Common myeloid progenitor, CD34-positive (primary cell): Measurements from ENCODE around the gene NECTIN1.
A peak's percentile ranks its signal among the peaks of the same experiment; 100 is the strongest.

Experiments used
- CTCF ChIA-PET: fragments of 350-600 bp; sonication (Branson Sonifier 250); formaldehyde crosslinking; loops from one replicate; lab custom pipeline; 2021; ENCODE audit warnings: antibody characterized with exemption; lab: Charles Lee
- POLR2A ChIA-PET: fragments of 350-600 bp; sonication (Branson Sonifier 250); formaldehyde crosslinking; loops from one replicate; lab custom pipeline; 2021; ENCODE audit warnings: antibody characterized with exemption; lab: Charles Lee
- DNase-seq, 3 donors: peaks; one replicate each; pipeline versions ENCODE4 v3.0.0 to v3.0.0-alpha.2; 2013
- H3K27ac ChIP-seq, 2 experiments: 1 replicate in 1 of 2; 2 replicates in 1 of 2; pipeline ENCODE4 v1.7.0; 2013; ENCODE audit warnings: inconsistent platforms in 2 of 2, low read length in 2 of 2, mild to moderate bottlenecking in 2 of 2, low read depth in 1 of 2, moderate library complexity in 1 of 2; ENCODE audit not compliant: severe bottlenecking in 2 of 2, insufficient read depth in 1 of 2, poor library complexity in 1 of 2
- H3K27me3 ChIP-seq, 5 experiments: replicated peaks in 2 of 5; 1 replicate in 3 of 5; 2 replicates in 2 of 5; pipeline versions ENCODE4 v1.6.1 to v1.7.0; 2013; ENCODE audit warnings: low read length in 4 of 5, mild to moderate bottlenecking in 2 of 5, moderate library complexity in 2 of 5, inconsistent platforms in 1 of 5; ENCODE audit not compliant: insufficient read depth in 5 of 5, control insufficient read depth in 4 of 5
- H3K36me3 ChIP-seq, 4 experiments: 1 replicate in 2 of 4; 2 replicates in 2 of 4; pipeline versions ENCODE4 v1.6.1 to v1.7.0; 2013; ENCODE audit warnings: low read length in 3 of 4, control low read depth in 1 of 4, mild to moderate bottlenecking in 1 of 4; ENCODE audit not compliant: control insufficient read depth in 4 of 4, insufficient read depth in 4 of 4
- H3K4me1 ChIP-seq, 4 experiments: 1 replicate in 3 of 4; 2 replicates in 1 of 4; pipeline versions ENCODE4 v1.6.1 to v1.7.1; 2013; ENCODE audit warnings: low read length in 3 of 4, mild to moderate bottlenecking in 3 of 4, control low read depth in 1 of 4, inconsistent platforms in 1 of 4, moderate library complexity in 1 of 4; ENCODE audit not compliant: control insufficient read depth in 4 of 4, insufficient read depth in 4 of 4; ENCODE audit errors: control extremely low read depth in 1 of 4
- H3K4me3 ChIP-seq, 7 experiments: 1 replicate in 4 of 7; 2 replicates in 3 of 7; pipeline versions ENCODE4 v1.5.1 to v1.7.0; 2013; ENCODE audit warnings: mild to moderate bottlenecking in 7 of 7, low read length in 6 of 7, moderate library complexity in 6 of 7, inconsistent platforms in 2 of 7, low read depth in 2 of 7, control low read depth in 1 of 7; ENCODE audit not compliant: insufficient read depth in 4 of 7, control insufficient read depth in 1 of 7; ENCODE audit errors: extremely low read depth in 1 of 7
- H3K9me3 ChIP-seq, 5 experiments: 1 replicate in 4 of 5; 2 replicates in 1 of 5; pipeline versions ENCODE4 v1.6.1 to v1.7.1; 2013; ENCODE audit warnings: low read length in 4 of 5, mild to moderate bottlenecking in 2 of 5, inconsistent platforms in 1 of 5, low read depth in 1 of 5, moderate library complexity in 1 of 5; ENCODE audit not compliant: control insufficient read depth in 4 of 5, insufficient read depth in 2 of 5; ENCODE audit errors: control extremely low read depth in 1 of 5
- WGBS: methylation state at CpG from one replicate; pipeline ENCODE4 v1.1.5; 2013; ENCODE audit not compliant: insufficient coverage; 5-methylcytosine and 5-hydroxymethylcytosine counted together

The NECTIN1 gene

DNA sequence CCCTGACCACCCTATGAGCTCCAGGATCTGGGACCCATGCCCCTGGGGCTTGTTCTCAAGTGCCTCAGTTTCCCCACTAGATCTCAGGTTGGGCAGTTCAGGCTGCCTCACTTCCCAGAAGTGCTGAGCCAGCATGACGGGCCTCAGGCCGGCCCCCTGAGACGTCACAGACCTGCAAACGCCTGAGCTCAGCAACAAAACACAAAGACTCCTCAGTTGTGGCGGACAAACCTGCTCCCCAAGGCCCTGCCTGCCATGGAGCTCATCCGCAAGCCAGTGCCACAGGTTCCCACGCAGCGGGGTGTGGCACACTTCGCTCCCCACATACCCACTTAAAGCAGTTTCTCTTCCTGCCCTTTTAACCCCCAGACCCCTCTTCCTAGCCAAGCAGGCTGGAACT is 45.2 kb downstream of the NECTIN1 start:
- Histone ChIP-seq H3K27me3 (no peaks in the 10 kb centered on the region), H3K27ac (no peak overlapping the region), H3K4me3 (no peak overlapping the region), H3K36me3 (no peaks in the 10 kb centered on the region), H3K9me3 (no peaks in the 10 kb centered on the region), H3K4me1 (peaks cover 0 to 36% (median 19%) of the 10 kb centered on the region in 4 experiments)
- peak in 1 of 3 donors; percentile 14 for DNase-seq
- WGBS, result 91% methylated on average over 8 of the region's 9 CpGs
- ChIA-PET POLR2A (no interaction called here), CTCF (interaction anchor here (1.2 to 4.8 kb wide), 5 partner anchors 9 to 56 kb away, joined by 3 to 31 read pairs (median 10); partner anchors contain the start of gene NECTIN1)

DNA sequence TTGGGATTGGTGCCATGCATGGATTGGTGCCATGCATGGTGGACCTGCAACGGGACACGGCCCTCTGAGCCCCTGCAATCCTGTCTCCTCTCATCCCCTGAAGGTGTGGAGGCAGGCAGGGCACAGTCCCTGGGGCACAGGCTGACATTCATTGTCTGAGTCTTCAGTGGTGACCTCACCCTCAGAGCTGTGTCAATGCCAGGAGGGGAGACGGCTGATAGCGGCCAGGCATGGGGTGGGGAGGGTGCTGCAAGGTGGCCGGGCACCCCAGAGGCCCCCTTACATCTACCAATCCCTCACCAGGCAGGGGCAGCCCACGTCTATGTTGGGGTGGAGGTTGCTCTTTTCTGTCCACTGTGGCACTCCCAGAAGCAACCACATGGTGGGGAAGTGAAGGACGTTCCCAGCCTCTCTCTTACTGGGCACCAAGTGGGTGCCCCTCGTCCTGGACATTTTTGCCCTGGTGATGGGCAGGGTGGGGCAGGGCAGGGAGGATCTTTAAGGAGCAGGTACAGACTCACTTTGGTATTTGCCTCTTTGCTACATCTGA is 47.6 kb downstream of the NECTIN1 start:
- H3K36me3 ChIP-seq, result peaks cover 0 to 7% (median 2%) of the 10 kb centered on the region in 4 experiments
- no peaks in the 10 kb centered on the region for H3K27me3 ChIP-seq
- peak in 2 of 3 donors; percentile 29 to 33 for DNase-seq
- POLR2A ChIA-PET, result no interaction called here
- no peak overlapping the region for H3K4me3 ChIP-seq
- CTCF ChIA-PET, result interaction anchor here (0.6 to 4.8 kb wide), 7 partner anchors 10 to 554 kb away, joined by 3 to 31 read pairs (median 5); partner anchors contain the start of gene NECTIN1
- H3K9me3 ChIP-seq, result peaks cover 0 to 7% (median 0%) of the 10 kb centered on the region in 5 experiments
- 76% methylated on average over 4 of the region's 8 CpGs for WGBS
- H3K4me1 ChIP-seq, result peaks cover 0 to 24% (median 19%) of the 10 kb centered on the region in 4 experiments
- H3K27ac ChIP-seq, result no peak overlapping the region

DNA sequence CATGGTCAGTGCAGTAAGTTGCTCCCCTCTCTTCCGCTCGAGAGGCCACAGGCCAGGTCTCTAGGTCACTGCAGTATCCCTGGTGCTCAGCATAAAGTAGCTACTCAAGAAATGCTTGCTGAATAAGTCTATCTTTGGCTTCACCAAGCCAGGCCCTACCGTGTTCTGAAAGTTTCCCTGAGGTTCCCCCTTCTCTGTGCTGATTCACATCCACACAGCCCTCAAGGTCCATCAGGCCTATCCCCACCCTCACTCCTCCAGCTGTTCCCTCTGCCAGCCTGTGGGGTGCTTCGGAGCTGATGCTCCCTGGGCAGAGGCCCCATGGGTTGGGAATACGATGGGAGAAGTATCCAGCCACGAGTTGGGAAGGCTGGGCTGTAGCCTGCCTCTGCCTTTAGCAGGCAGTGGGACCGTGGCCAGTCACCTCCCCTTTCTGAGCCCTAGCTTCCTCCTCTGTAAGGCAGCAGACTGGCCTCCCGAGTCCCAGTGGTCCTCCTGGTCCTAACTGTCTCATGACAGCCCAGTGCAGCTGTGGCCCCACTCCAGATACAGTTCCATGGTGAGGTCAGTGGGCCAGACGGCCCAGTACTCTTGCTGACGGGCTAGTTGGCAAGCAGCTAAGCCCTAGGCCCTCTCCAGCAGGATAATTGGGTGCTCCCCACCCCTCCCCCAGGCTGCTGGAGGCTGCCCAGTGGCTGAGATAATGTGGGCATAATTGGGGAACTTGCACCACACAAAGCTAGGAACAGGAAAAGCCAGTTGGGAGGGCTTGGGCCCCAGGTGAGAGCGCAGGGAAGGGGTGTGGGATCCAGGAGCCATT is 48.2 kb downstream of the NECTIN1 start:
- H3K4me1 ChIP-seq, result peaks cover 0 to 24% (median 19%) of the 10 kb centered on the region in 4 experiments
- CTCF ChIA-PET, result interaction anchor here (0.7 to 4.8 kb wide), 7 partner anchors 9 to 442 kb away, joined by 3 to 31 read pairs (median 5); partner anchors contain the start of gene NECTIN1
- H3K9me3 ChIP-seq, result peaks cover 0 to 7% (median 0%) of the 10 kb centered on the region in 5 experiments
- WGBS, result 88% methylated on average over 11 of the region's 11 CpGs
- H3K4me3 ChIP-seq, result no peak overlapping the region
- peaks cover 0 to 12% (median 2%) of the 10 kb centered on the region in 4 experiments for H3K36me3 ChIP-seq
- no peak overlapping the region for H3K27ac ChIP-seq
- no peak for DNase-seq
- peaks cover 0 to 3% (median 0%) of the 10 kb centered on the region in 5 experiments for H3K27me3 ChIP-seq
- POLR2A ChIA-PET, result no interaction called here

DNA sequence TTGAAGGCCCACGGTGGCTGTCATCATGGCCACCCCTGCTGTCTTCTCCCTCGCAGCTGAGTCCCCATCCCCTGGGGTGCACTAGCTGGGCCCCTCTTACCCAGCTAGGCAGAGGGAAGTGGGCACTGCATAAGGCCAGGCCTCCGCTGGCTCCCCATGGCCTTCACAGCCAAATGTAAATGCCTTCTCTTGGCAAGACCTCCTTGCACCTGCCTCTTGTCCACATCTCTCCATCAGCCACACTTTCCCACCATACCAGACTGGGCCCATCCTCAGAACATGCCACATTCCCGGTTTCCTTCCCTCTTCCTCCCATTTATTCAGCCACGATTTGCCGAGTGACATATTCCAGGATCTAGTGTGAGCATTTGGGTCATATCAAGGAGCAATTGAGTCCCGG is 49.7 kb downstream of the NECTIN1 start:
- DNase-seq, result no peak
- H3K4me1 ChIP-seq, result peaks cover 0 to 18% (median 13%) of the 10 kb centered on the region in 4 experiments
- 97% methylated on average over 5 of the region's 7 CpGs for WGBS
- no peak overlapping the region for H3K27ac ChIP-seq
- peaks cover 0 to 7% (median 0%) of the 10 kb centered on the region in 5 experiments for H3K9me3 ChIP-seq
- H3K27me3 ChIP-seq, result peaks cover 0 to 3% (median 0%) of the 10 kb centered on the region in 5 experiments
- POLR2A ChIA-PET, result no interaction called here
- peaks cover 0 to 15% (median 2%) of the 10 kb centered on the region in 4 experiments for H3K36me3 ChIP-seq
- no peak overlapping the region for H3K4me3 ChIP-seq
- CTCF ChIA-PET, result interaction anchor here (1.6 to 4.8 kb wide), 3 partner anchors 11 to 50 kb away, joined by 4 to 31 read pairs (median 6); partner anchors contain the start of gene NECTIN1

DNA sequence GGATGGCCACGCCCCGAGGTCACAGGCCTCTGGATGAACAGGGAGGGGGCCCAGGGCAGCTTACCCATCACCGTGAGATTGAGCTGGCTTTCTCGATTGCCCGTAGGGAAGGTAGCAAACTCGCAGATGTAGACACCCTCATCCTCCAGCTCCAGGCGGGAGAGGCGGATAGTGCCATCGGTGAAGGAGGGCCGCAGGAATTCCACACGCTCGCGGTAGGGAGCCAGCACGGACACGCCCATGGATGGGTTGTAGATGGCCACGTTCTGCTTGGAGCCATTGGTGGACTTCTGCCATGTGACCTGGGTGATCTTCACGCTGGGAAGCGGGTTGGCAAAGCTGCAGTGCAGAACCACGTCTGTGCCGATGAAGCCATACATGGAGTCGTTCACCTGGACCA is 50.6 kb downstream of the NECTIN1 start:
- 95% methylated on average over 19 of the region's 21 CpGs for WGBS

DNA sequence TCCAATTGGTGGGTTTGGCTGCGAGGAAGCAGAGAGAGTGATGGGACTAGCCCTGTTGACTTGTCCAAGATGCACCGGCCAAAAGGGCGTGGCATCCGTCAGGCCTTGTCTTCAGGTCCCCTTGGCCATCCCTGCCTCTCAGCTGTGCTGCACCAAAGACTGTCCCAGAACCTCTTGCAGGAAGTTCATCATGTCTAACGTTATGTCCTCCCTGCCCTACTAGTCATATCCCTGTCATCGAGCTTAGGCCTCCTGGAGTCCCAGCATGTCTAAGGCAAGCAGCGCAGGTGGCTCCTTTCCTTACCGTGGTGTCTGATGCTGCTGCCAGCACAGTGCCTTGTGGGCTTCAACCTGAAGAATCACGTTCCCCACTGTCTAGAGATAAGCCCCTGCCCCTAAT is 51.2 kb downstream of the NECTIN1 start:
- ChIA-PET CTCF (interaction anchor here (1.6 kb wide), 1 partner anchor 12 kb away, joined by 4 read pairs; no protein-coding TSS in a partner anchor), POLR2A (no interaction called here)
- H3K27ac ChIP-seq, result no peak overlapping the region
- WGBS, result 98% methylated on average over 9 of the region's 9 CpGs
- H3K27me3 ChIP-seq, result peaks cover 0 to 3% (median 0%) of the 10 kb centered on the region in 5 experiments
- DNase-seq, result no peak
- H3K9me3 ChIP-seq, result peaks cover 0 to 7% (median 0%) of the 10 kb centered on the region in 5 experiments
- H3K4me3 ChIP-seq, result no peak overlapping the region
- H3K4me1 ChIP-seq, result peaks cover 0 to 26% (median 22%) of the 10 kb centered on the region in 4 experiments
- peaks cover 0 to 15% (median 2%) of the 10 kb centered on the region in 4 experiments for H3K36me3 ChIP-seq

More for the DNA sequence above, 50.6 kb downstream of the NECTIN1 start:
- Histone ChIP-seq H3K9me3 (peaks cover 0 to 7% (median 0%) of the 10 kb centered on the region in 5 experiments), H3K36me3 (peaks cover 0 to 15% (median 2%) of the 10 kb centered on the region in 4 experiments), H3K27ac (no peak overlapping the region), H3K4me1 (peaks cover 0 to 21% (median 17%) of the 10 kb centered on the region in 4 experiments), H3K4me3 (no peak overlapping the region), H3K27me3 (peaks cover 0 to 3% (median 0%) of the 10 kb centered on the region in 5 experiments)
- DNase-seq, result no peak
- POLR2A ChIA-PET, result no interaction called here
- CTCF ChIA-PET, result interaction anchor here (1.6 kb wide), 1 partner anchor 12 kb away, joined by 4 read pairs; no protein-coding TSS in a partner anchor
